Mesenchymal stem cell (in vitro differentiated cells and primary cell): Measurements from ENCODE around the gene SMIM9.

ENCODE experiments used
- DNase-seq: peaks from one replicate; pipeline ENCODE4 v3.0.0-alpha.2; 2013
- H2AFZ ChIP-seq: one replicate; pipeline ENCODE4 v1.6.1; 2013; ENCODE audit warnings: low read depth, mild to moderate bottlenecking, control low read depth, inconsistent platforms, low read length, moderate library complexity
- H2AK5ac ChIP-seq: 2 replicates; pipeline ENCODE4 v1.6.1; 2013; ENCODE audit warnings: low read length, moderate library complexity, mild to moderate bottlenecking, inconsistent platforms; ENCODE audit not compliant: severe bottlenecking
- H2BK120ac ChIP-seq: one replicate; pipeline ENCODE4 v1.6.1; 2013; ENCODE audit warnings: low read depth, mild to moderate bottlenecking, inconsistent platforms, low read length, moderate library complexity
- H2BK12ac ChIP-seq, 2 experiments: one replicate each; pipeline ENCODE4 v1.6.1; 2013; ENCODE audit warnings: inconsistent platforms in 2 of 2, low read length in 2 of 2, mild to moderate bottlenecking in 2 of 2, moderate library complexity in 2 of 2, control low read depth in 1 of 2
- H2BK15ac ChIP-seq: one replicate; pipeline ENCODE4 v1.6.1; 2013; ENCODE audit warnings: mild to moderate bottlenecking, low read depth, inconsistent platforms; ENCODE audit not compliant: poor library complexity, severe bottlenecking
- H2BK5ac ChIP-seq: 2 replicates; pipeline ENCODE4 v1.6.1; 2013; ENCODE audit warnings: low read depth, mild to moderate bottlenecking, low read length, control low read depth, inconsistent platforms; ENCODE audit not compliant: poor library complexity, severe bottlenecking
- H3K14ac ChIP-seq, 2 experiments: one replicate each; pipeline ENCODE4 v1.6.1; 2013; ENCODE audit warnings: inconsistent platforms in 2 of 2, low read length in 2 of 2, control low read depth in 1 of 2, mild to moderate bottlenecking in 1 of 2, moderate library complexity in 1 of 2
- H3K18ac ChIP-seq, 2 experiments: one replicate each; pipeline ENCODE4 v1.6.1; 2013; ENCODE audit warnings: inconsistent platforms in 2 of 2, low read length in 2 of 2, control low read depth in 1 of 2, low read depth in 1 of 2, mild to moderate bottlenecking in 1 of 2
- H3K23ac ChIP-seq, 2 experiments: one replicate each; pipeline ENCODE4 v1.6.1; 2013; ENCODE audit warnings: inconsistent platforms in 2 of 2, low read length in 2 of 2, mild to moderate bottlenecking in 2 of 2, moderate library complexity in 2 of 2, control low read depth in 1 of 2
- H3K27ac ChIP-seq: 2 replicates; pipeline ENCODE4 v1.5.1; 2013; ENCODE audit warnings: mild to moderate bottlenecking, moderate library complexity, low read length, control low read depth, inconsistent platforms; ENCODE audit not compliant: poor library complexity, severe bottlenecking
- H3K27me3 ChIP-seq, 2 experiments: 2 replicates each; pipeline versions ENCODE4 v1.6.1 to v1.7.0; 2013; ENCODE audit warnings: low read length in 2 of 2, mild to moderate bottlenecking in 2 of 2, moderate library complexity in 2 of 2, control low read depth in 1 of 2, inconsistent platforms in 1 of 2; ENCODE audit not compliant: control insufficient read depth in 1 of 2, insufficient read depth in 1 of 2
- H3K36me3 ChIP-seq, 2 experiments: 2 replicates each; pipeline versions ENCODE4 v1.6.1 to v1.7.0; 2013; ENCODE audit warnings: low read length in 2 of 2, control low read depth in 1 of 2, inconsistent platforms in 1 of 2, low read depth in 1 of 2, mild to moderate bottlenecking in 1 of 2; ENCODE audit not compliant: insufficient read depth in 2 of 2, control insufficient read depth in 1 of 2
- H3K4ac ChIP-seq, 2 experiments: one replicate each; pipeline ENCODE4 v1.6.1; 2013; ENCODE audit warnings: inconsistent platforms in 2 of 2, low read length in 2 of 2, mild to moderate bottlenecking in 2 of 2, moderate library complexity in 2 of 2, control low read depth in 1 of 2, low read depth in 1 of 2
- H3K4me1 ChIP-seq: 2 replicates; pipeline ENCODE4 v1.6.1; 2013; ENCODE audit warnings: low read depth, low read length, control low read depth; ENCODE audit not compliant: control insufficient read depth, insufficient read depth
- H3K4me2 ChIP-seq: 2 replicates; pipeline ENCODE4 v1.6.1; 2013; ENCODE audit warnings: low read length, mild to moderate bottlenecking, inconsistent platforms; ENCODE audit not compliant: poor library complexity, severe bottlenecking
- H3K4me3 ChIP-seq, 2 experiments: 2 replicates each; pipeline versions ENCODE4 v1.5.1 to v1.7.0; 2013; ENCODE audit warnings: low read length in 2 of 2, mild to moderate bottlenecking in 2 of 2, control low read depth in 1 of 2, low read depth in 1 of 2; ENCODE audit not compliant: insufficient read depth in 1 of 2
- H3K79me1 ChIP-seq: replicated peaks from 2 replicates; pipeline ENCODE4 v1.6.1; 2013; ENCODE audit warnings: mild to moderate bottlenecking, control low read depth, low read length, inconsistent platforms; ENCODE audit not compliant: poor library complexity, severe bottlenecking
- H3K9ac ChIP-seq: 2 replicates; pipeline ENCODE4 v1.7.0; 2013; ENCODE audit warnings: mild to moderate bottlenecking, low read length, moderate library complexity
- H3K9me3 ChIP-seq: 2 replicates; pipeline ENCODE4 v1.7.0; 2013; ENCODE audit warnings: mild to moderate bottlenecking, low read length; ENCODE audit not compliant: control insufficient read depth
- H4K8ac ChIP-seq: one replicate; pipeline ENCODE4 v1.6.1; 2013; ENCODE audit warnings: inconsistent platforms, mild to moderate bottlenecking, low read length, moderate library complexity
- H4K91ac ChIP-seq: one replicate; pipeline ENCODE4 v1.6.1; 2013; ENCODE audit warnings: mild to moderate bottlenecking, low read length, inconsistent platforms
- WGBS: methylation state at CpG from one replicate; pipeline ENCODE4 v1.1.7; 2013; ENCODE audit warnings: mixed read lengths; 5-methylcytosine and 5-hydroxymethylcytosine counted together

The SMIM9 gene

DNA sequence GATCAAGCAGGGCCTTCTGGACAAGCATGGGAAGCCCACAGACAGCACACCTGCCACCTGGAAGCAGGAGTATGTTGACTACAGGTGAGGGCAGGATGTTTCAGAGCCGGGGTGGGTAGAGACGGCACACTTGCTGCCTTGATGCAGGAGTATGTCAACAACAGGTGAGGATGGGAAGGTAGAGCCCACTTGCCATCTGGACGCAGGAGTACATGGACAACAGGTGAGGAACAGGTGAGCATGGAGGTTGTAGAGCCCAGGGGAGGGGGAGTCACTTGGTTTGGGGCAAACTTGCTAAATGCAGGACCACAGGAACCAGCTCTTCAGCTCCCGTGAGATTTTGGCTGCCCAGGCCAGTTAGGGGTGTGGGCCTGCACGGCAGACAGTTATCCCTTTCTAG, 59.8 kb downstream of the SMIM9 start:
- Histone ChIP-seq H4K91ac (no peak overlapping the region), H3K79me1 (peaks cover 4% of the 10 kb centered on the region), H3K4me2 (no peak overlapping the region), H2BK120ac (no peak overlapping the region), H3K4me3 (no peak overlapping the region), H2BK15ac (no peak overlapping the region), H2AFZ (no peak overlapping the region), H3K9ac (no peak overlapping the region), H3K14ac (no peak overlapping the region), H3K23ac (no peak overlapping the region), H3K36me3 (peaks cover 50 to 66% of the 10 kb centered on the region in 2 experiments), H2AK5ac (no peak overlapping the region), H3K27me3 (no peaks in the 10 kb centered on the region), H3K4ac (no peak overlapping the region), H3K27ac (no peak overlapping the region), H2BK12ac (no peak overlapping the region), H3K18ac (no peak overlapping the region), H2BK5ac (no peak overlapping the region), H4K8ac (no peak overlapping the region), H3K4me1 (no peaks in the 10 kb centered on the region), H3K9me3 (no peaks in the 10 kb centered on the region)
- DNase-seq = no peak
- 97% methylated on average over 3 of the region's 5 CpGs for WGBS
